Gastrocnemius medialis (tissue), 4 donors: ENCODE data around the gene CERS6. TPM values are rescaled to one million over a fixed set of nuclear protein-coding genes. Genes with fewer than 3 reads are reported as not detected.

ENCODE experiments used
- ATAC-seq, 2 donors: fragments of 150-250 bp; one replicate each; pipeline ENCODE4 v1.9.1; 2016
- DNase-seq, 2 donors: peaks; one replicate each; pipeline ENCODE4 v3.0.0-alpha.2; 2019
- H3K27ac ChIP-seq, 4 donors: fragments of 200-600 bp; sonication (generic); 1 replicate in 1 of 4; 2 replicates in 3 of 4; pipeline ENCODE4 v1.5.1; 2016 to 2018; ENCODE audit warnings: mild to moderate bottlenecking in 2 of 4, moderate library complexity in 1 of 4
- H3K27me3 ChIP-seq, 3 donors: fragments of 200-600 bp; sonication (generic) in 2 of 3; 1 replicate in 1 of 3; 2 replicates in 2 of 3; pipeline versions ENCODE4 v1.5.1 to v1.6.0; 2016 to 2019; ENCODE audit warnings: mild to moderate bottlenecking in 1 of 3, moderate library complexity in 1 of 3
- H3K36me3 ChIP-seq, 2 donors: fragments of 200-600 bp; sonication (generic) in 1 of 2; one replicate each; pipeline ENCODE4 v1.5.1; 2017 to 2018
- H3K4me1 ChIP-seq, 2 donors: fragments of 200-600 bp; sonication (generic) in 1 of 2; one replicate each; pipeline ENCODE4 v1.5.1; 2016 to 2017; ENCODE audit warnings: mild to moderate bottlenecking in 2 of 2
- H3K4me3 ChIP-seq, 4 donors: fragments of 200-600 bp; sonication (generic) in 3 of 4; 1 replicate in 1 of 4; 2 replicates in 3 of 4; pipeline ENCODE4 v1.5.1; 2016 to 2019; ENCODE audit warnings: mild to moderate bottlenecking in 2 of 4
- H3K9me3 ChIP-seq, 3 donors: fragments of 200-600 bp; sonication (generic) in 2 of 3; 1 replicate in 1 of 3; 2 replicates in 2 of 3; pipeline ENCODE4 v1.5.1; 2016 to 2019
- CTCF ChIP-seq, 5 experiments: fragments of 450-650 bp in 3 of 5; fragments of 200-600 bp in 2 of 5; sonication (generic) in 2 of 5; IDR thresholded peaks in 4 of 5; conservative IDR thresholded peaks in 1 of 5; 1 replicate in 4 of 5; 2 replicates in 1 of 5; pipeline ENCODE4 v1.5.1; 2016 to 2019; ENCODE audit warnings: antibody characterized with exemption in 5 of 5, mild to moderate bottlenecking in 3 of 5, moderate library complexity in 3 of 5
- POLR2A ChIP-seq, 2 donors: fragments of 450-650 bp; IDR thresholded peaks; one replicate each; pipeline ENCODE4 v1.6.1; 2017; ENCODE audit warnings: antibody characterized with exemption in 2 of 2, mild to moderate bottlenecking in 2 of 2, moderate library complexity in 2 of 2
- in situ Hi-C, 4 donors: fragments of 200-750 bp; cut with MboI; loops; one replicate each; pipeline versions ENCODE4 v1.15.0 to v1.8.0; 2017; ENCODE audit warnings: low sequenced_read_pairs in 4 of 4
- intact Hi-C: fragments of 100-400 bp; cut with DNase I; formaldehyde crosslinking; loops from one replicate; pipeline ENCODE4 v1.15.1; 2023; ENCODE audit warnings: low total_unique reads
- total RNA-seq, 4 donors: library from RNA; depleted of rRNA; stranded (reverse); fragments of >200 nt; gene quantifications; one replicate each; pipeline versions ENCODE4 v1.1.0 to v1.2.3, GENCODE V29; 2016

Gene CERS6
- total RNA-seq, 4 donors from 2014 or later = 11.9 to 18.0 (median 14.7) TPM

GRCh38 chr2:168730344-168730743 lies 274.3 kb downstream of the CERS6 start:
- Histone ChIP-seq H3K27me3 (no peaks in the 10 kb centered on the region), H3K36me3 (no peaks in the 10 kb centered on the region), H3K27ac (no peak overlapping the region), H3K4me1 (peaks cover 16 to 23% of the 10 kb centered on the region in 2 donors), H3K9me3 (no peaks in the 10 kb centered on the region), H3K4me3 (no peak overlapping the region)
- no peak for ATAC-seq
- in situ Hi-C loops = no loop called here
- no peak for TF ChIP-seq POLR2A (IDR thresholded peaks at IDR 0.05)
- TF ChIP-seq CTCF (IDR thresholded peaks at IDR 0.05 in 4 of 5, conservative IDR thresholded peaks at IDR 0.05 in 1 of 5) = no peak
- no peak for DNase-seq
- intact Hi-C loops = no loop called here

GRCh38 chr2:168731002-168731401 lies 274.9 kb downstream of the CERS6 start:
- ATAC-seq = no peak
- no peaks in the 10 kb centered on the region for H3K9me3 ChIP-seq
- in situ Hi-C loops = no loop called here
- H3K27me3 ChIP-seq = no peaks in the 10 kb centered on the region
- no peak overlapping the region for H3K27ac ChIP-seq
- peaks cover 16 to 23% of the 10 kb centered on the region in 2 donors for H3K4me1 ChIP-seq
- TF ChIP-seq POLR2A (IDR thresholded peaks at IDR 0.05) (no peak), CTCF (IDR thresholded peaks at IDR 0.05 in 4 of 5, conservative IDR thresholded peaks at IDR 0.05 in 1 of 5) (no peak)
- intact Hi-C loops = no loop called here
- H3K4me3 ChIP-seq = no peak overlapping the region
- DNase-seq = no peak
- H3K36me3 ChIP-seq = no peaks in the 10 kb centered on the region

GRCh38 chr2:168731616-168732015 lies 275.5 kb downstream of the CERS6 start:
- TF ChIP-seq CTCF (IDR thresholded peaks at IDR 0.05 in 4 of 5, conservative IDR thresholded peaks at IDR 0.05 in 1 of 5) (no peak), POLR2A (IDR thresholded peaks at IDR 0.05) (no peak)
- H3K9me3 ChIP-seq = no peaks in the 10 kb centered on the region
- H3K36me3 ChIP-seq = no peaks in the 10 kb centered on the region
- no peak overlapping the region for H3K27ac ChIP-seq
- no peak overlapping the region for H3K4me3 ChIP-seq
- intact Hi-C loops = no loop called here
- no peaks in the 10 kb centered on the region for H3K27me3 ChIP-seq
- DNase-seq (no peak), ATAC-seq (no peak)
- H3K4me1 ChIP-seq = peaks cover 16 to 23% of the 10 kb centered on the region in 2 donors
- in situ Hi-C loops = no loop called here

- H3K36me3 ChIP-seq = no peaks in the 10 kb centered on the region
- DNase-seq (no peak), ATAC-seq (no peak)
- H3K4me3 ChIP-seq = no peak overlapping the region
- H3K4me1 ChIP-seq = peaks cover 16 to 23% of the 10 kb centered on the region in 2 donors
- in situ Hi-C loops (no loop called here), intact Hi-C loops (no loop called here)
- H3K27me3 ChIP-seq = no peaks in the 10 kb centered on the region
- TF ChIP-seq CTCF (IDR thresholded peaks at IDR 0.05 in 4 of 5, conservative IDR thresholded peaks at IDR 0.05 in 1 of 5) = no peak
- TF ChIP-seq POLR2A (IDR thresholded peaks at IDR 0.05) = no peak
- no peak overlapping the region for H3K27ac ChIP-seq
- no peaks in the 10 kb centered on the region for H3K9me3 ChIP-seq
Measured at GRCh38 chr2:168732100-168732499, 276.0 kb downstream of the CERS6 start.

GRCh38 chr2:168732506-168732905 lies 276.4 kb downstream of the CERS6 start:
- H3K4me1 ChIP-seq = peaks cover 16 to 23% of the 10 kb centered on the region in 2 donors
- in situ Hi-C loops = no loop called here
- no peaks in the 10 kb centered on the region for H3K9me3 ChIP-seq
- H3K27ac ChIP-seq = no peak overlapping the region
- no peaks in the 10 kb centered on the region for H3K36me3 ChIP-seq
- intact Hi-C loops = no loop called here
- TF ChIP-seq POLR2A (IDR thresholded peaks at IDR 0.05) = no peak
- no peak for TF ChIP-seq CTCF (IDR thresholded peaks at IDR 0.05 in 4 of 5, conservative IDR thresholded peaks at IDR 0.05 in 1 of 5)
- ATAC-seq (no peak), DNase-seq (no peak)
- H3K27me3 ChIP-seq = no peaks in the 10 kb centered on the region
- H3K4me3 ChIP-seq = no peak overlapping the region
